AG04450 (cell line): ENCODE data around the gene KRTAP10-9. TPM values are rescaled to one million over a fixed set of nuclear protein-coding genes. Genes with fewer than 3 reads are reported as not detected.

Experiments used
- CTCF ChIA-PET: fragments of 300-600, 350-600 bp; formaldehyde crosslinking; extraction: SDS; loops from one replicate; lab custom pipeline; 2022; ENCODE audit warnings: antibody characterized with exemption, inconsistent platforms; lab: Charles Lee
- POLR2A ChIA-PET: fragments of 350-600 bp; formaldehyde crosslinking; extraction: SDS; loops from one replicate; lab custom pipeline; 2021; ENCODE audit warnings: antibody characterized with exemption, inconsistent platforms; lab: Yijun Ruan, JAX
- DNase-seq: peaks from one replicate; pipeline ENCODE4 v3.0.0-alpha.2; 2011; ENCODE audit warnings: low read depth, low spot score
- H3K27ac ChIP-seq: one replicate; pipeline ENCODE4 v1.5.1; 2012; ENCODE audit warnings: low read depth, low read length, control low read depth
- H3K27me3 ChIP-seq: one replicate; pipeline ENCODE4 v1.6.0; 2012; ENCODE audit warnings: low read length; ENCODE audit not compliant: control insufficient read depth, insufficient read depth
- H3K4me3 ChIP-seq: 2 replicates; pipeline ENCODE4 v1.5.1; 2011; ENCODE audit warnings: mild to moderate bottlenecking, low read depth, low read length, control low read depth
- H3K9me3 ChIP-seq: 2 replicates; pipeline ENCODE4 v1.5.1; 2012; ENCODE audit warnings: low read length; ENCODE audit not compliant: control insufficient read depth, insufficient read depth
- CTCF ChIP-seq: IDR thresholded peaks from 2 replicates; pipeline ENCODE4 v1.5.1; 2011; ENCODE audit warnings: low read depth, low read length, control low read depth, inconsistent platforms
- polyA plus RNA-seq: library from polyadenylated mRNA; depleted of rRNA; stranded (reverse); fragments of >200 nt; gene quantifications from 2 replicates; pipeline ENCODE4 v1.2.3, GENCODE V29; 2011

The KRTAP10-9 gene
- polyA plus RNA-seq, 1 experiment = not detected

GRCh38 chr21:44581158-44581557, 45.7 kb upstream of the KRTAP10-9 start:
- Histone ChIP-seq H3K27me3 (no peaks in the 10 kb centered on the region), H3K4me3 (no peak overlapping the region), H3K9me3 (peaks cover 30% of the 10 kb centered on the region), H3K27ac (no peak overlapping the region)
- no peak for DNase-seq
- no peak for TF ChIP-seq CTCF
- ChIA-PET POLR2A (no interaction called here), CTCF (no interaction called here)

GRCh38 chr21:44582055-44582454, 44.8 kb upstream of the KRTAP10-9 start:
- TF ChIP-seq CTCF = no peak
- Histone ChIP-seq H3K27me3 (no peaks in the 10 kb centered on the region), H3K9me3 (peaks cover 30% of the 10 kb centered on the region), H3K27ac (no peak overlapping the region), H3K4me3 (no peak overlapping the region)
- ChIA-PET POLR2A (no interaction called here), CTCF (no interaction called here)
- no peak for DNase-seq

GRCh38 chr21:44583089-44583799, 43.6 kb upstream of the KRTAP10-9 start:
- no peak overlapping the region for H3K27ac ChIP-seq
- H3K4me3 ChIP-seq = no peak overlapping the region
- H3K27me3 ChIP-seq = no peaks in the 10 kb centered on the region
- ChIA-PET CTCF (interaction anchor here (0.5 kb wide), 1 partner anchor 52 kb away, joined by 5 read pairs; no protein-coding TSS in a partner anchor), POLR2A (no interaction called here)
- no peak for TF ChIP-seq CTCF
- peaks cover 30% of the 10 kb centered on the region for H3K9me3 ChIP-seq
- no peak for DNase-seq

- DNase-seq = no peak
- TF ChIP-seq CTCF = no peak
- CTCF ChIA-PET = interaction anchor here (0.5 kb wide), 1 partner anchor 52 kb away, joined by 5 read pairs; no protein-coding TSS in a partner anchor
- POLR2A ChIA-PET = no interaction called here
- H3K27ac ChIP-seq = no peak overlapping the region
- H3K9me3 ChIP-seq = peaks cover 25% of the 10 kb centered on the region
- no peak overlapping the region for H3K4me3 ChIP-seq
- H3K27me3 ChIP-seq = no peaks in the 10 kb centered on the region
Measured at GRCh38 chr21:44583800-44584147, 43.1 kb upstream of the KRTAP10-9 start.

- Histone ChIP-seq H3K9me3 (peaks cover 6% of the 10 kb centered on the region), H3K27ac (no peak overlapping the region), H3K27me3 (no peaks in the 10 kb centered on the region), H3K4me3 (no peak overlapping the region)
- no peak for TF ChIP-seq CTCF
- POLR2A ChIA-PET = no interaction called here
- DNase-seq = no peak
- CTCF ChIA-PET = no interaction called here
Measured at GRCh38 chr21:44585892-44586291, 41.0 kb upstream of the KRTAP10-9 start.
